K562 (cell line): ENCODE data around the gene PRDM11. TPM values are rescaled to one million over a fixed set of nuclear protein-coding genes. Genes with fewer than 3 reads are reported as not detected.

Experiments
- ATAC-seq: fragments of 200-7000 bp; cut with Tn5 transposase; 3 replicates; pipeline ENCODE4 v1.9.1; 2020; ENCODE audit warnings: moderate library complexity
- BruUV-seq: library from RNA; stranded (reverse); fragments of 400-500 nt; replicated peaks from 2 replicates; lab custom pipeline; 2021; lab: Mats Ljungman, UMichigan
- CTCF ChIA-PET: fragments of 300-600 bp; formaldehyde crosslinking; extraction: SDS; loops from one replicate; lab custom pipeline; 2021; ENCODE audit warnings: low intra/inter-chr PET ratio; lab: Yijun Ruan, JAX
- POLR2A ChIA-PET: fragments of 300-600, 350-650 bp; sonication (Branson Sonifier 250); formaldehyde crosslinking; extraction: SDS; loops from one replicate; lab custom pipeline; 2021; ENCODE audit warnings: antibody characterized with exemption, inconsistent platforms; lab: Yijun Ruan, JAX
- DNase-seq, 4 experiments: peaks; one replicate each; pipeline versions ENCODE4 v3.0.0 to v3.0.0-alpha.2; 2011 to 2018; ENCODE audit warnings: low spot score in 3 of 4, mixed read lengths in 3 of 4; ENCODE audit errors: extremely low read depth in 1 of 4
- FAIRE-seq: peaks from 2 replicates; lab custom pipeline; 2011; peaks lifted over from hg19 to GRCh38; lab: Jason Lieb, UNC
- H2AFZ ChIP-seq: 2 replicates; pipeline ENCODE4 v1.6.0; 2011; ENCODE audit warnings: low read depth, low read length, control low read depth, inconsistent platforms
- H3K27ac ChIP-seq: fragments of 200-600 bp; 3 replicates; pipeline ENCODE4 v1.8.0; 2011; ENCODE audit warnings: low read depth, mild to moderate bottlenecking, control low read depth, inconsistent platforms, low read length, moderate library complexity, mixed read lengths; ENCODE audit errors: extremely low read depth
- H3K27me3 ChIP-seq, 2 experiments: fragments of 300-600 bp in 1 of 2; 2 replicates in 1 of 2; 3 replicates in 1 of 2; pipeline versions ENCODE4 v1.6.0 to v1.8.0; 2011; ENCODE audit warnings: inconsistent platforms in 2 of 2, low read length in 2 of 2, mild to moderate bottlenecking in 1 of 2, mixed read lengths in 1 of 2, moderate library complexity in 1 of 2; ENCODE audit not compliant: control insufficient read depth in 2 of 2, insufficient read depth in 2 of 2
- H3K36me3 ChIP-seq: fragments of 300-600 bp; 3 replicates; pipeline ENCODE4 v1.8.0; 2011; ENCODE audit warnings: mild to moderate bottlenecking, low read length, inconsistent platforms; ENCODE audit not compliant: control insufficient read depth, insufficient read depth
- H3K4me1 ChIP-seq, 2 experiments: fragments of 200-600 bp in 1 of 2; replicated peaks in 1 of 2; 2 replicates in 1 of 2; 3 replicates in 1 of 2; pipeline versions ENCODE4 v1.5.1 to v1.8.0; 2011; ENCODE audit warnings: inconsistent platforms in 2 of 2, low read length in 2 of 2, mild to moderate bottlenecking in 1 of 2, mixed read lengths in 1 of 2, moderate library complexity in 1 of 2; ENCODE audit not compliant: control insufficient read depth in 2 of 2, insufficient read depth in 2 of 2
- H3K4me2 ChIP-seq: 2 replicates; pipeline ENCODE4 v1.6.1; 2011; ENCODE audit warnings: low read length, control low read depth, inconsistent platforms, mixed read lengths; ENCODE audit not compliant: insufficient read depth
- H3K4me3 ChIP-seq: fragments of 200-600 bp; sonication (generic), shearing (Covaris generic); 2 replicates; pipeline ENCODE4 v1.5.1; 2016; ENCODE audit warnings: control low read depth, inconsistent platforms
- H3K79me2 ChIP-seq: fragments of 200-600 bp; 3 replicates; pipeline ENCODE4 v1.8.0; 2011; ENCODE audit warnings: low read length, inconsistent platforms; ENCODE audit not compliant: control insufficient read depth, insufficient read depth
- H3K9ac ChIP-seq, 2 experiments: 2 replicates each; pipeline versions ENCODE4 v1.6.0 to v1.6.1; 2011; ENCODE audit warnings: low read depth in 2 of 2, low read length in 2 of 2, control low read depth in 1 of 2, inconsistent platforms in 1 of 2, mild to moderate bottlenecking in 1 of 2, mixed read lengths in 1 of 2; ENCODE audit not compliant: insufficient read depth in 1 of 2
- H3K9me1 ChIP-seq: one replicate; pipeline ENCODE4 v1.6.0; 2011; ENCODE audit warnings: inconsistent platforms, mild to moderate bottlenecking, low read length, moderate library complexity; ENCODE audit not compliant: control insufficient read depth, insufficient read depth
- H3K9me3 ChIP-seq: replicated peaks from 2 replicates; pipeline ENCODE4 v1.5.1; 2011; ENCODE audit warnings: low read depth, low read length, inconsistent platforms; ENCODE audit not compliant: control insufficient read depth, insufficient read depth
- H4K20me1 ChIP-seq: replicated peaks from 2 replicates; pipeline ENCODE4 v1.6.1; 2011; ENCODE audit warnings: low read length, inconsistent platforms, mixed read lengths; ENCODE audit not compliant: control insufficient read depth, insufficient read depth
- CBFA2T3 ChIP-seq: fragments of 450-650 bp; IDR thresholded peaks from 2 replicates; pipeline ENCODE4 v1.6.1; 2017
- GTF2A2 ChIP-seq: IDR thresholded peaks from 2 replicates; pipeline ENCODE4 v1.6.1; 2016; ENCODE audit warnings: mild to moderate bottlenecking, missing genetic modification characterization, missing compliant biosample characterization
- GTF2B ChIP-seq: IDR thresholded peaks from 2 replicates; pipeline ENCODE4 v1.6.1; 2011; ENCODE audit not compliant: insufficient read length; ENCODE audit errors: extremely low read depth
- MAFK ChIP-seq: IDR thresholded peaks from 2 replicates; pipeline ENCODE4 v1.6.1; 2011; ENCODE audit warnings: low read length, improper control_type of control experiment
- RHOXF2B ChIP-seq: fragments of 250-450 bp; sonication (Bioruptor Pico); conservative IDR thresholded peaks from 2 replicates; pipeline ENCODE4 v1.5.1; 2021
- TSHZ1 ChIP-seq: fragments of 250-450 bp; sonication (Bioruptor Pico); IDR thresholded peaks from 2 replicates; pipeline ENCODE4 v1.4.0; 2020; ENCODE audit warnings: mild to moderate bottlenecking, moderate library complexity
- USF1 ChIP-seq: sonication (generic); formaldehyde crosslinking; IDR thresholded peaks from 2 replicates; pipeline ENCODE4 v1.9.0; 2022; ENCODE audit warnings: mild to moderate bottlenecking, missing genetic modification reagents
- ZNF134 ChIP-seq: fragments of 250-450 bp; sonication (Bioruptor Pico); conservative IDR thresholded peaks from 2 replicates; pipeline ENCODE4 v1.4.0; 2020
- ZNF282 ChIP-seq: sonication (generic); formaldehyde crosslinking; IDR thresholded peaks from 2 replicates; pipeline ENCODE4 v1.8.1; 2023; ENCODE audit warnings: missing genetic modification reagents
- ZNF354B ChIP-seq: fragments of 250-450 bp; sonication (Bioruptor Pico); IDR thresholded peaks from 2 replicates; pipeline ENCODE4 v1.4.0; 2020
- WGBS: fragments of 100-300 bp; shearing (Covaris generic); methylation state at CpG from one replicate; pipeline ENCODE4 v1.1.6; 2016; ENCODE audit warnings: low coverage, mixed read lengths; ENCODE audit not compliant: insufficient coverage; ENCODE audit errors: missing lambda C conversion rate; 5-methylcytosine and 5-hydroxymethylcytosine counted together
- in situ Hi-C: fragments of 300-500 bp; cut with MboI; formaldehyde crosslinking; loops from 4 replicates; pipeline ENCODE4 v1.15.0; 2018; ENCODE audit warnings: inconsistent platforms, mixed read lengths
- intact Hi-C: fragments of 100-400 bp; cut with micrococcal nuclease; formaldehyde crosslinking; loops from 2 replicates; pipeline ENCODE4 v1.14.2; 2022
- polyA plus RNA-seq, 8 experiments: library from polyadenylated mRNA; depleted of rRNA in 4 of 8; stranded (reverse) in 5 of 8; unstranded in 3 of 8; fragments of >200 nt; fragmentation: Nextera tagmentation in 2 of 8; fragmentation: Illumina TruSeq in 1 of 8; extraction: Ambion mirVana in 2 of 8; extraction: Trizol in 1 of 8; gene quantifications; 2 replicates each; pipeline versions ENCODE4 v1.2.1 to v1.2.3, GENCODE V29; 2011 to 2014; ENCODE audit warnings: inconsistent platforms in 1 of 8, missing spikeins in 1 of 8
- total RNA-seq, 7 experiments: library from RNA; depleted of rRNA in 6 of 7; stranded (reverse); fragments of >200 nt in 6 of 7; fragmentation: Illumina TruSeq in 2 of 7; extraction: Trizol in 2 of 7; gene quantifications; 2 replicates each; pipeline versions ENCODE4 v1.2.1 to v1.2.3, GENCODE V29; 2011 to 2021; ENCODE audit warnings: low replicate concordance in 1 of 7
- TF ChIP-seq, protein P1 (sequence below): fragments of 450-650 bp; formaldehyde crosslinking; IDR thresholded peaks from 2 replicates; pipeline ENCODE4 v1.4.0; 2022; ENCODE audit warnings: mild to moderate bottlenecking, moderate library complexity
- TF ChIP-seq, protein P2 (sequence below): IDR thresholded peaks from 2 replicates; pipeline ENCODE4 v1.6.1; 2012; ENCODE audit warnings: low read depth, low read length, improper control_type of control experiment, borderline replicate concordance

PRDM11 gene
- total and polyA plus RNA-seq, 9 of the 15 experiments (the other 6 are each of a cell fraction or from before 2014, with no cell fraction given): 0.01 to 1.1 (median 0.29) TPM

DNA sequence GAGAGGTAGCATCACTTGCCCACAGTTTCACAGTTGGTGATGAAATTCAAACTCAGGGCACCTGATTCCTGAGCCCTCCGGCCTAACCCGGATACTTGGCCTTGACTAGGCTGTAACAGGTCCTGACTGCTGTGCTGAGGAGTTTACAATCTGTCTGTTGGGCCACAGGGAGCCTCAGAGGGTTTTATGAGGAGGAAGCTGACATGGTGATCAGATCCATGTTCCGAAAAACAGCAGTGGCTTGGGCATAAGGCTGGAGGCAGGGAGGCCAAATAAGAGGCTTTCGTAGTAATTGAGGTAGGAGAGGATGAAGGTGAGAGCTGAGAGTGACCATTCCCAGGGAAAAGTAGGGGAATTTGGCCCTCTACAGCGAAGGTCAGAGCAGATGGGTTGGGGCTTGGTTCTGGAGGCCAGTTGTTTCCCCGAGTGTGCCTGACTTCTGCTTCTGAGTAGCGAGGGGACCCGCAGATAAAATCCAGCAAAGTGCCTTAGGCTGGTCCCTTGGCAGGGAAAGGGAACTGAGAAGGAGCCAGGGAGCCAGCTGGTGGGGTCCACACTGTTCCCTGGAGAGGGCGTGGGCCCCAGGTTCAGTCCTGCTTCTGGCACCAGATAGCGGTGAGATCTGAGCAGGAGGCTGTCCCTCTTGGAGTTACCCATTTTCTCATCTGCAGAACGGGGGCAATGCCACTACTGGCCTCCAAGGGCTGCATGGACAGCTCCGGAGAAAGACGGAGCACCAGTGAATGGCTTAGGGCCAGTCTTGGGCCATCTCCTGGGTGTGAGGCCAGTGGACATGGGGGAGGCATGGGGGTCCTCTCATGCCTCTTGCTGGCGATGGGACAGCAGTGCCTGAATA is 6.5 kb downstream of the PRDM11 start:
- Histone ChIP-seq H3K9ac (no peak overlapping the region), H2AFZ (no peak overlapping the region), H3K4me3 (no peak overlapping the region), H4K20me1 (no peaks in the 10 kb centered on the region), H3K9me1 (no peaks in the 10 kb centered on the region), H3K9me3 (no peaks in the 10 kb centered on the region), H3K4me1 (peaks cover 0 to 6% of the 10 kb centered on the region in 2 experiments; a peak in 2 of 5 replicates), H3K36me3 (no peaks in the 10 kb centered on the region), H3K4me2 (no peak overlapping the region), H3K79me2 (no peaks in the 10 kb centered on the region), H3K27me3 (peaks cover 3 to 57% of the 10 kb centered on the region in 2 experiments; a peak in 3 of 5 replicates), H3K27ac (no peak overlapping the region)
- ChIA-PET CTCF (no interaction called here), POLR2A (no interaction called here)
- ATAC-seq (no peak), FAIRE-seq (no peak), DNase-seq (no peak)
- in situ Hi-C loops (no loop called here), intact Hi-C loops (no loop called here)
- BruUV-seq: no TSS peak
- 3% methylated on average over 12 of the region's 14 CpGs for WGBS
- TF ChIP-seq MAFK: no peak
- no peak for TF ChIP-seq ZNF134 (CRISPR knock-in tag)
- TF ChIP-seq, protein P1, sequence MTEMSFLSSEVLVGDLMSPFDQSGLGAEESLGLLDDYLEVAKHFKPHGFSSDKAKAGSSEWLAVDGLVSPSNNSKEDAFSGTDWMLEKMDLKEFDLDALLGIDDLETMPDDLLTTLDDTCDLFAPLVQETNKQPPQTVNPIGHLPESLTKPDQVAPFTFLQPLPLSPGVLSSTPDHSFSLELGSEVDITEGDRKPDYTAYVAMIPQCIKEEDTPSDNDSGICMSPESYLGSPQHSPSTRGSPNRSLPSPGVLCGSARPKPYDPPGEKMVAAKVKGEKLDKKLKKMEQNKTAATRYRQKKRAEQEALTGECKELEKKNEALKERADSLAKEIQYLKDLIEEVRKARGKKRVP (CRISPR knock-in tag): no peak
- no peak for TF ChIP-seq ZNF354B (CRISPR knock-in tag)
- no peak for TF ChIP-seq ZNF282 (CRISPR knock-in tag)
- no peak for TF ChIP-seq GTF2A2 (tag)
- TF ChIP-seq CBFA2T3: no peak
- TF ChIP-seq TSHZ1: no peak
- no peak for TF ChIP-seq GTF2B
- no peak for TF ChIP-seq RHOXF2B
- TF ChIP-seq USF1: no peak
- TF ChIP-seq, protein P2, sequence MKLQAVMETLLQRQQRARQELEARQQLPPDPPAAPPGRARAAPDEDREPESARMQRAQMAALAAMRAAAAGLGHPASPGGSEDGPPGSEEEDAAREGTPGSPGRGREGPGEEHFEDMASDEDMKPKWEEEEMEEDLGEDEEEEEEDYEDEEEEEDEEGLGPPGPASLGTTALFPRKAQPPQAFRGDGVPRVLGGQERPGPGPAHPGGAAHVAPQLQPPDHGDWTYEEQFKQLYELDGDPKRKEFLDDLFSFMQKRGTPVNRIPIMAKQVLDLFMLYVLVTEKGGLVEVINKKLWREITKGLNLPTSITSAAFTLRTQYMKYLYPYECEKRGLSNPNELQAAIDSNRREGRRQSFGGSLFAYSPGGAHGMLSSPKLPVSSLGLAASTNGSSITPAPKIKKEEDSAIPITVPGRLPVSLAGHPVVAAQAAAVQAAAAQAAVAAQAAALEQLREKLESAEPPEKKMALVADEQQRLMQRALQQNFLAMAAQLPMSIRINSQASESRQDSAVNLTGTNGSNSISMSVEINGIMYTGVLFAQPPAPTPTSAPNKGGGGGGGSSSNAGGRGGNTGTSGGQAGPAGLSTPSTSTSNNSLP: no peak
